ENCODE results near the gene NTNG2. TPM values are rescaled to one million over a fixed set of nuclear protein-coding genes. Genes with fewer than 3 reads are reported as not detected.
"Not testable (repeated sequence)": the region's sequence is repeated elsewhere in the genome, so short reads cannot be mapped to it uniquely, and the experiment has no call there.

NTNG2 gene
- total RNA-seq, 4 donors from 2014 or later: 0.27 to 1.1 TPM; not detected in 2

DNA sequence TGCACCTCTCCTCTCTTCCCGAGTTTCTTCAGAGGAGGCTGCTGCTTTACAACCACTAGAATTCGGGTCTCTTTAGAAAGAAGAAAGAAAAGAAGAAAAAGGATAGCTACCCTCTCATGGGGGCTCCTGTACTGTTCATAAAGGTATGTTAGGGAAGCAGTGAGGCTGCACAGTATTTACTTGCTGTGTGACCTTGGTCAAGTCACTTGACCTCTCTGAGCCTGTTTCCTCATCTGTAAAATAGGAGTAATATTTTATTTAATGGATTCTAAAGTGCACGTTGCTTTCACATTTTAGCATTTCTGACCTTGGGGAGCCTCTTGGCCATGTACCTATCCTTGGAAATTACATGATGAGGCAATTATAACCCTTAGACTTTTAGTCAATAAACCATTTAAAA is 104.2 kb downstream of the NTNG2 start:
- 81 to 83% methylated on average over 3 of the region's 3 CpGs for WGBS, 2 donors (ENCODE audit: low coverage in 1 of 2)
- H3K4me3 ChIP-seq: no peak overlapping the region
- H3K27ac ChIP-seq: no peak overlapping the region
- DNase-seq: no peak
- intact Hi-C loops (cut with DNase I; ENCODE audit: low total_unique reads) (loop anchor here (5.0 kb wide), 1 partner anchor 504 kb away; no protein-coding TSS in a partner anchor), in situ Hi-C loops (cut with MboI; ENCODE audit: low pct_ligation_motif_present in 1 of 4, low pct_unique_long_range_greater_than_20kb in 1 of 4, low sequenced_read_pairs in 3 of 4) (loop anchor here in 2 of 4 donors (25.0 kb wide), 2 partner anchors 654 to 704 kb away; no protein-coding TSS in a partner anchor)
- peaks cover 0 to 53% (median 24%) of the 10 kb centered on the region in 4 donors for H3K36me3 ChIP-seq
- no peaks in the 10 kb centered on the region for H3K4me1 ChIP-seq
- no peaks in the 10 kb centered on the region for H3K27me3 ChIP-seq
- TF ChIP-seq EP300 (IDR thresholded peaks at IDR 0.05; ENCODE audit: low read depth) (no peak), POLR2AphosphoS5 (IDR thresholded peaks at IDR 0.05) (no peak), POLR2A (IDR thresholded peaks at IDR 0.05) (no peak)
- TF ChIP-seq, protein P1, sequence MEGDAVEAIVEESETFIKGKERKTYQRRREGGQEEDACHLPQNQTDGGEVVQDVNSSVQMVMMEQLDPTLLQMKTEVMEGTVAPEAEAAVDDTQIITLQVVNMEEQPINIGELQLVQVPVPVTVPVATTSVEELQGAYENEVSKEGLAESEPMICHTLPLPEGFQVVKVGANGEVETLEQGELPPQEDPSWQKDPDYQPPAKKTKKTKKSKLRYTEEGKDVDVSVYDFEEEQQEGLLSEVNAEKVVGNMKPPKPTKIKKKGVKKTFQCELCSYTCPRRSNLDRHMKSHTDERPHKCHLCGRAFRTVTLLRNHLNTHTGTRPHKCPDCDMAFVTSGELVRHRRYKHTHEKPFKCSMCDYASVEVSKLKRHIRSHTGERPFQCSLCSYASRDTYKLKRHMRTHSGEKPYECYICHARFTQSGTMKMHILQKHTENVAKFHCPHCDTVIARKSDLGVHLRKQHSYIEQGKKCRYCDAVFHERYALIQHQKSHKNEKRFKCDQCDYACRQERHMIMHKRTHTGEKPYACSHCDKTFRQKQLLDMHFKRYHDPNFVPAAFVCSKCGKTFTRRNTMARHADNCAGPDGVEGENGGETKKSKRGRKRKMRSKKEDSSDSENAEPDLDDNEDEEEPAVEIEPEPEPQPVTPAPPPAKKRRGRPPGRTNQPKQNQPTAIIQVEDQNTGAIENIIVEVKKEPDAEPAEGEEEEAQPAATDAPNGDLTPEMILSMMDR (IDR thresholded peaks at IDR 0.05): no peak
- no peaks in the 10 kb centered on the region for H3K9me3 ChIP-seq

DNA sequence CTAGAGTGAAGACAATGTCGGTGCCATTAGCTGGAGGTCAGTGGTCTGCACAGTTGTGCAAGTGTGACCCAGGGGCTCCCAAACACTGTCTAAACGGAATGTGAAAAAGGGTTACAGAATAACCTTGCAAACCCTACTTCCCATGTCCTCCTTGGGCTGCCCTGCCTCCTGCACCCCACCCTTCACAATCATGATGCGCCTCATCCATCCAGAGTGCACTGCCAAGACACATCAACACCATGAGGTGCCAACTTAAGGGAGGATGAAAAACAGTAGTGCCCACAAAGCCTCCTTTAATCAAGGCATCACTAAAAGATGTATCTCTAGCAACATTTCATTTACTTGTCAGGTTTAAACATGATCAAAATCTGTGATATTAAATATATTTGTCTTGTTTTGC is 105.8 kb downstream of the NTNG2 start:
- DNase-seq: no peak
- 93% methylated on average over 3 of the region's 3 CpGs; no CpG with 5 or more reads in 1 of the 2 donors for WGBS, 2 donors (ENCODE audit: low coverage in 1 of 2)
- Histone ChIP-seq H3K36me3 (peaks cover 0 to 66% (median 24%) of the 10 kb centered on the region in 4 donors), H3K27me3 (no peaks in the 10 kb centered on the region), H3K4me3 (no peak overlapping the region), H3K4me1 (no peaks in the 10 kb centered on the region), H3K27ac (no peak overlapping the region), H3K9me3 (no peaks in the 10 kb centered on the region)
- intact Hi-C loops (cut with DNase I; ENCODE audit: low total_unique reads): loop anchor here (5.0 kb wide), 1 partner anchor 505 kb away; no protein-coding TSS in a partner anchor
- in situ Hi-C loops (cut with MboI; ENCODE audit: low pct_ligation_motif_present in 1 of 4, low pct_unique_long_range_greater_than_20kb in 1 of 4, low sequenced_read_pairs in 3 of 4): loop anchor here in 2 of 4 donors (25.0 kb wide), 2 partner anchors 655 to 705 kb away; no protein-coding TSS in a partner anchor
- TF ChIP-seq POLR2AphosphoS5 (IDR thresholded peaks at IDR 0.05) (no peak), POLR2A (IDR thresholded peaks at IDR 0.05) (no peak), EP300 (IDR thresholded peaks at IDR 0.05; ENCODE audit: low read depth) (no peak)
- TF ChIP-seq, protein P1 (IDR thresholded peaks at IDR 0.05): no peak

DNA sequence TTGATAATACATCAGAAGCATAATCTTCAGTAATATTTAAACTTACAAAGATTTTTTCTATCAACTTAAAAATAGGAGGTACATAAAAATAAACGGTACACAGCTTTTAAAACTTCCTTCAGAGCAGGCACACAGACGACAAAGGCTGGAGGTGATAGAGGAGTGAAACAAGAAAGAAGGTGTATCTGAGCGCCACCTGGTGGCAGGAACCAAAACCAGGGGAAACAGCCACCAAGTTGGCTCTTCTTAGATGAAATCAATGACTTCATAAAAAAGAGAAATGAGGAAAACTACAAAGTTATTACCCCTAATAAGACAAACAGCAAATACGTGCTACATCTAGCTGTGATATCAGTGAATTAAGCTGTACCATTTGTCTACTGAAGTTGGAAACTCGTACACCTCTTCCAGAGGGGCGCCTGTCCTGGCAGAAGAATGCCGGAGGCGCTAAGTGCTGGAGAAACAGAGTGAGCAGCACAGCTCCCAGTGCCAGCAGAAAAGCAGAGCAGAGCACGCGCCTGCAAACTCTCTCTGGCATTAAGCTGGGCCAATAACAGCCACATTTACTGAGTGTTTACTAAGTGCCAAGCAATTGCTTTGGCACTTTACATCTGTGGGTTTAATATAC is 107.0 kb downstream of the NTNG2 start:
- TF ChIP-seq, protein P1 (IDR thresholded peaks at IDR 0.05): peak; percentile 74 to 91 (median 85)
- TF ChIP-seq POLR2A (IDR thresholded peaks at IDR 0.05) (no peak), POLR2AphosphoS5 (IDR thresholded peaks at IDR 0.05) (no peak)
- H3K27ac ChIP-seq: no peak overlapping the region
- no peaks in the 10 kb centered on the region for H3K4me1 ChIP-seq
- in situ Hi-C loops (cut with MboI; ENCODE audit: low pct_ligation_motif_present in 1 of 4, low pct_unique_long_range_greater_than_20kb in 1 of 4, low sequenced_read_pairs in 3 of 4): loop anchor here in 2 of 4 donors (25.0 kb wide), 2 partner anchors 657 to 707 kb away; no protein-coding TSS in a partner anchor
- no peaks in the 10 kb centered on the region for H3K27me3 ChIP-seq
- no peak overlapping the region for H3K4me3 ChIP-seq
- peak; percentile 65 for DNase-seq
- intact Hi-C loops (cut with DNase I; ENCODE audit: low total_unique reads): loop anchor here (5.0 kb wide), 1 partner anchor 507 kb away; no protein-coding TSS in a partner anchor
- 33 to 56% methylated on average over 7 to 10 of the region's 10 CpGs for WGBS, 2 donors (ENCODE audit: low coverage in 1 of 2)
- peaks cover 0 to 66% (median 23%) of the 10 kb centered on the region in 4 donors for H3K36me3 ChIP-seq
- no peaks in the 10 kb centered on the region for H3K9me3 ChIP-seq

DNA sequence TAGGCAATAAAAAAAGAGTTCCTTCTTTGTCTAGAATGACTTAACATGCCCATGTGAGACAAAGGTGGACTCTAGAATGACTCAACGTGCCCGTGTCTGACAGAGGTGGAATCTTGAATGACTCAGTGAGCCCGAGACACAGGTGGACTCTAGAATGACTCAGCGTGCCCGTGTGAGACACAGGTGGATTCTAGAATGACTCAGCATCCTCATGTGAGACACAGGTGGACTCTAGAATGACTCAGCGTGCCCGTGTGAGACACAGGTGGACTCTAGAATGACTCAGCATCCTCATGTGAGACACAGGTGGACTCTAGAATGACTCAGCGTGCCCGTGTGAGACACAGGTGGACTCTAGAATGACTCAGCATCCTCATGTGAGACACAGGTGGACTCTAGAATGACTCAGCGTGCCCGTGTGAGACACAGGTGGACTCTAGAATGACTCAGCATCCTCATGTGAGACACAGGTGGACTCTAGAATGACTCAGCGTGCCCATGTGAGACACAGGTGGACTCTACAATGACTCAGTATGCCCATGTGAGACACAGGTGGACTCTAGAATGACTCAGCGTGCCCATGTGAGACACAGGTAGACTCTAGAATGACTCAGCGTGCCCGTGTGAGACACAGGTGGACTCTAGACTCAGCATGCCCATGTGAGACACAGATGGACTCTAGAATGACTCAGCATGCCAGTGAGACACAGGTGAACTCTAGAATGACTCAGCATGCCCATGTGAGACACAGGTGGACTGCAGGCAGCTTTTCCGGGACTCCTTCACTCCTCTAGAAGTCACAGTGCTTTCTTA is 108.1 kb downstream of the NTNG2 start:
- intact Hi-C loops (cut with DNase I; ENCODE audit: low total_unique reads): loop anchor here (5.0 kb wide), 1 partner anchor 508 kb away; no protein-coding TSS in a partner anchor
- H3K9me3 ChIP-seq, DNase-seq, H3K27ac ChIP-seq, H3K4me3 ChIP-seq, H3K27me3 ChIP-seq, H3K4me1 ChIP-seq: not testable (repeated sequence)
- WGBS, 2 donors (ENCODE audit: low coverage in 1 of 2): 68 to 100% methylated on average over 1 to 10 of the region's 16 CpGs
- in situ Hi-C loops (cut with MboI; ENCODE audit: low pct_ligation_motif_present in 1 of 4, low pct_unique_long_range_greater_than_20kb in 1 of 4, low sequenced_read_pairs in 3 of 4): loop anchor here in 2 of 4 donors (25.0 kb wide), 2 partner anchors 658 to 708 kb away; no protein-coding TSS in a partner anchor
- peaks cover 0 to 66% (median 23%) of the 10 kb centered on the region in 4 donors for H3K36me3 ChIP-seq

Data from transverse colon (tissue), 4 donors.